ENCODE data around the gene HS3ST2.

DNA sequence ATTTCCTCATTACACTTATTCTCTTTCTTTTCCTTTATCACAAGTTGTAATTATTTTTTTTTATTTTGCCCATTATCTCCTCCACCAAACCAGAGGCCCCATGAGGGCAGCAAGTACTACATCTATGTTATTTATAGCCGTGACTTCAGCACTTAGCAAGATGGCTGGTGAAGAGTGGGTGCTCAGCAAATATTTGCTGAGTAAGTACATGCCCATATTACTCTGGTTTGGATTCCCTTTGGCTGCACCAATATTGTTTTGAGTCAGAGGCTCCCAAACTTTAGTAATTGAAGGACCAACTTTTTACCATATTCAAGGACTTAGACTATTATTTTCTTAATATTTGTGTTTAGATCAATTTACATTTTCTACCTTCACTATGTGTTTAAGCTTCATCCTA, 83.2 kb downstream of the HS3ST2 start:
- no peak for TF ChIP-seq PAX5 (IDR thresholded peaks at IDR 0.05; ENCODE audit: insufficient read depth, low read length, severe bottlenecking)
- no peak for TF ChIP-seq TAF1 (IDR thresholded peaks at IDR 0.05; ENCODE audit: low read depth, low read length)
- no peak for TF ChIP-seq POLR2AphosphoS5 (IDR thresholded peaks at IDR 0.05; ENCODE audit: low read depth, low read length)
- no peak for TF ChIP-seq POLR2A (IDR thresholded peaks at IDR 0.05; ENCODE audit: low read depth, low read length)

All from GM12891 (cell line).